Fibroblast of lung (primary cell): Measurements from ENCODE around the gene CHN2. TPM values are rescaled to one million over a fixed set of nuclear protein-coding genes. Genes with fewer than 3 reads are reported as not detected.

Source experiments
- DNase-seq, 2 donors: peaks; one replicate each; pipeline versions ENCODE4 v3.0.0 to v3.0.0-alpha.2; 2010; ENCODE audit warnings: low read depth in 2 of 2
- H2AFZ ChIP-seq: 2 replicates; pipeline ENCODE4 v1.5.1; 2012; ENCODE audit warnings: low read length, control low read depth, inconsistent platforms
- H3K27ac ChIP-seq: 2 replicates; pipeline ENCODE4 v1.5.1; 2011; ENCODE audit warnings: low read length, control low read depth; ENCODE audit not compliant: insufficient read depth
- H3K27me3 ChIP-seq: 2 replicates; pipeline ENCODE4 v1.5.1; 2011; ENCODE audit warnings: mild to moderate bottlenecking, low read length; ENCODE audit not compliant: control insufficient read depth, insufficient read depth
- H3K36me3 ChIP-seq: 2 replicates; pipeline ENCODE4 v1.5.1; 2011; ENCODE audit warnings: low read length; ENCODE audit not compliant: control insufficient read depth, insufficient read depth
- H3K4me1 ChIP-seq: 2 replicates; pipeline ENCODE4 v1.5.1; 2011; ENCODE audit warnings: low read length; ENCODE audit not compliant: control insufficient read depth, insufficient read depth; ENCODE audit errors: extremely low read depth
- H3K4me2 ChIP-seq: 2 replicates; pipeline ENCODE4 v1.5.1; 2011; ENCODE audit warnings: low read length, control low read depth; ENCODE audit not compliant: insufficient read depth; ENCODE audit errors: extremely low read depth
- H3K4me3 ChIP-seq, 4 experiments: fragments of 200-600 bp in 1 of 4; sonication (generic) in 1 of 4; replicated peaks in 1 of 4; 2 replicates each; pipeline ENCODE4 v1.5.1; 2011 to 2016; ENCODE audit warnings: low read length in 4 of 4, low read depth in 3 of 4, mild to moderate bottlenecking in 3 of 4, control low read depth in 2 of 4, inconsistent platforms in 1 of 4, mixed read lengths in 1 of 4; ENCODE audit not compliant: insufficient read depth in 1 of 4; ENCODE audit errors: control extremely low read depth in 1 of 4
- H3K79me2 ChIP-seq: 2 replicates; pipeline ENCODE4 v1.5.1; 2012; ENCODE audit warnings: mild to moderate bottlenecking, low read length, inconsistent platforms; ENCODE audit not compliant: control insufficient read depth, insufficient read depth
- H3K9ac ChIP-seq: 2 replicates; pipeline ENCODE4 v1.5.1; 2011; ENCODE audit warnings: mild to moderate bottlenecking, low read length, control low read depth; ENCODE audit not compliant: insufficient read depth
- H3K9me3 ChIP-seq: 2 replicates; pipeline ENCODE4 v1.5.1; 2012; ENCODE audit warnings: low read depth, low read length; ENCODE audit not compliant: control insufficient read depth, insufficient read depth
- H4K20me1 ChIP-seq: 2 replicates; pipeline ENCODE4 v1.5.1; 2011; ENCODE audit warnings: low read length; ENCODE audit not compliant: control insufficient read depth, insufficient read depth; ENCODE audit errors: extremely low read depth
- CTCF ChIP-seq, 2 donors: IDR thresholded peaks in 1 of 2; conservative IDR thresholded peaks in 1 of 2; 1 replicate in 1 of 2; 2 replicates in 1 of 2; pipeline ENCODE4 v1.5.1; 2011 to 2012; ENCODE audit warnings: low read length in 2 of 2, control low read depth in 1 of 2, inconsistent platforms in 1 of 2, low read depth in 1 of 2, mild to moderate bottlenecking in 1 of 2
- EZH2 ChIP-seq: IDR thresholded peaks from 2 replicates; pipeline ENCODE4 v1.5.1; 2012; ENCODE audit warnings: low read length, control low read depth, mild to moderate bottlenecking; ENCODE audit errors: missing control alignments
- polyA plus RNA-seq, 2 donors: library from polyadenylated mRNA; depleted of rRNA in 1 of 2; stranded (reverse) in 1 of 2; unstranded in 1 of 2; fragments of >200 nt; gene quantifications; 2 replicates each; pipeline ENCODE4 v1.2.1, GENCODE V29; 2011 to 2012; ENCODE audit warnings: missing spikeins in 1 of 2
- total RNA-seq: library from RNA; depleted of rRNA; stranded (reverse); fragments of >200 nt; gene quantifications from 2 replicates; pipeline ENCODE4 v1.2.1, GENCODE V29; 2014

Gene CHN2
- total and polyA plus RNA-seq, 2 donors (not counting 1 experiment from before 2014, with no cell fraction given), result 0.33 to 0.53 TPM

- Histone ChIP-seq H3K4me3 (no peak overlapping the region), H3K9ac (no peak overlapping the region), H3K4me1 (no peaks in the 10 kb centered on the region), H4K20me1 (no peaks in the 10 kb centered on the region), H3K9me3 (no peaks in the 10 kb centered on the region), H3K4me2 (no peak overlapping the region), H3K36me3 (no peaks in the 10 kb centered on the region), H2AFZ (no peak overlapping the region), H3K27ac (no peak overlapping the region), H3K27me3 (peaks cover 15% of the 10 kb centered on the region), H3K79me2 (no peaks in the 10 kb centered on the region)
- no peak for DNase-seq
- TF ChIP-seq CTCF (conservative IDR thresholded peaks at IDR 0.05 in 1 of 2, IDR thresholded peaks at IDR 0.05 in 1 of 2; ENCODE audit: low read depth in 1 of 2, low read length in 2 of 2) (no peak), EZH2 (no peak)
Measured at GRCh38 chr7:29199776-29200175, 5.2 kb downstream of the CHN2 start.

- Histone ChIP-seq H3K9me3 (no peaks in the 10 kb centered on the region), H3K79me2 (no peaks in the 10 kb centered on the region), H2AFZ (no peak overlapping the region), H3K4me2 (no peak overlapping the region), H3K4me1 (no peaks in the 10 kb centered on the region), H3K27ac (no peak overlapping the region), H4K20me1 (no peaks in the 10 kb centered on the region), H3K27me3 (no peaks in the 10 kb centered on the region), H3K9ac (no peak overlapping the region), H3K4me3 (no peak overlapping the region), H3K36me3 (no peaks in the 10 kb centered on the region)
- DNase-seq, result no peak
- no peak for TF ChIP-seq CTCF (conservative IDR thresholded peaks at IDR 0.05 in 1 of 2, IDR thresholded peaks at IDR 0.05 in 1 of 2; ENCODE audit: low read depth in 1 of 2, low read length in 2 of 2)
- TF ChIP-seq EZH2, result no peak
Measured at GRCh38 chr7:29202651-29203069, 8.1 kb downstream of the CHN2 start.

GRCh38 chr7:29204491-29205272, 10.1 kb downstream of the CHN2 start:
- Histone ChIP-seq H4K20me1 (no peaks in the 10 kb centered on the region), H3K9me3 (no peaks in the 10 kb centered on the region), H3K9ac (no peak overlapping the region), H3K79me2 (no peaks in the 10 kb centered on the region), H3K4me2 (no peak overlapping the region), H3K4me1 (no peaks in the 10 kb centered on the region), H2AFZ (no peak overlapping the region), H3K4me3 (no peak overlapping the region), H3K27me3 (no peaks in the 10 kb centered on the region), H3K27ac (no peak overlapping the region), H3K36me3 (no peaks in the 10 kb centered on the region)
- TF ChIP-seq EZH2 (no peak), CTCF (conservative IDR thresholded peaks at IDR 0.05 in 1 of 2, IDR thresholded peaks at IDR 0.05 in 1 of 2; ENCODE audit: low read depth in 1 of 2, low read length in 2 of 2) (no peak)
- DNase-seq, result no peak
